Pancreas (tissue), 10 donors: ENCODE results near the gene EPC2. TPM values are rescaled to one million over a fixed set of nuclear protein-coding genes. Genes with fewer than 3 reads are reported as not detected.

ENCODE experiments used
- ATAC-seq, 4 donors: fragments of 200-7000 bp; cut with Tn5 transposase; one replicate each; pipeline versions ENCODE4 v1.8.0 to v1.9.1; 2020; ENCODE audit warnings: mild to moderate bottlenecking in 4 of 4, moderate library complexity in 4 of 4
- DNase-seq, 6 donors: peaks; one replicate each; pipeline ENCODE4 v3.0.0-alpha.2; 2020
- FAIRE-seq: peaks from 2 replicates; lab custom pipeline; 2012; peaks lifted over from hg19 to GRCh38; lab: Jason Lieb, UNC
- H3K27ac ChIP-seq, 4 donors: fragments of 200-600 bp; sonication (generic); 1 replicate in 3 of 4; 2 replicates in 1 of 4; pipeline versions ENCODE4 v1.5.0 to v1.8.0; 2020
- H3K27me3 ChIP-seq, 4 donors: fragments of 200-600 bp; one replicate each; pipeline ENCODE4 v1.8.0; 2021
- H3K36me3 ChIP-seq, 3 donors: fragments of 200-600 bp; sonication (generic) in 1 of 3; one replicate each; pipeline versions ENCODE4 v1.5.0 to v1.8.0; 2020 to 2021
- H3K4me1 ChIP-seq, 3 donors: fragments of 200-600 bp; one replicate each; pipeline ENCODE4 v1.8.0; 2021
- H3K4me3 ChIP-seq, 4 donors: fragments of 200-600 bp; sonication (generic) in 2 of 4; one replicate each; pipeline versions ENCODE4 v1.5.0 to v1.8.0; 2020 to 2021
- H3K9me3 ChIP-seq, 4 donors: fragments of 200-600 bp; one replicate each; pipeline ENCODE4 v1.8.0; 2021
- CTCF ChIP-seq, 4 donors: fragments of 200-600 bp; sonication (generic) in 3 of 4; IDR thresholded peaks; one replicate each; pipeline versions ENCODE4 v1.5.0 to v1.8.0; 2021; ENCODE audit warnings: antibody characterized with exemption in 4 of 4
- WGBS, 2 donors: extraction: QIAGEN DNeasy Blood & Tissue Kit; methylation state at CpG; one replicate each; pipeline ENCODE4 v1.1.7; 2013; 5-methylcytosine and 5-hydroxymethylcytosine counted together
- intact Hi-C, 3 donors: fragments of 100-400 bp; cut with DNase I; formaldehyde crosslinking; loops; one replicate each; pipeline versions ENCODE4 v1.11.1 to v1.14.2; 2022
- polyA plus RNA-seq, 2 donors: library from polyadenylated mRNA; stranded (reverse); fragments of 200-250 nt; gene quantifications; one replicate each; pipeline ENCODE4 v1.2.3, GENCODE V29; 2013
- total RNA-seq, 6 donors: library from RNA; stranded (reverse); fragmentation: NEBNext Ultra II Directional in 4 of 6; extraction: Animal tissue kit (Norgen Biotek cat#: 25700) in 4 of 6; gene quantifications; one replicate each; pipeline versions ENCODE4 v1.2.1 to v1.2.4, GENCODE V29; 2021 to 2023
- donor health status: healthy with polysubstance abuse.
- donor health status: DM: no; HTN: no; CAD: no; lungs with moderate emphysema.
- donor health status: DM: no; HTN: no; CAD: no.
- donor health status: control.
- donor health status: control.
- donor health status: Bipolar disorder and iron deficiency.
- donor health status: DM: yes; HTN: yes; CAD: no.
- donor health status: DM: no; HTN: no; CAD: no.
- donor health status: DM: no; HTN: no; CAD: no.
- donor health status: DM: yes; HTN: yes; CAD: no.

EPC2 gene
- total and polyA plus RNA-seq, 8 donors, result 3.1 to 17.7 (median 12.8) TPM

- DNase-seq (no peak), FAIRE-seq (no peak), ATAC-seq (no peak)
- intact Hi-C loops, result no loop called here
- no peak overlapping the region for H3K27ac ChIP-seq
- no peak for TF ChIP-seq CTCF (IDR thresholded peaks at IDR 0.05)
- no peaks in the 10 kb centered on the region for H3K36me3 ChIP-seq
- H3K4me1 ChIP-seq, result no peaks in the 10 kb centered on the region
- H3K27me3 ChIP-seq, result no peaks in the 10 kb centered on the region
- no peaks in the 10 kb centered on the region for H3K9me3 ChIP-seq
- no peak overlapping the region for H3K4me3 ChIP-seq
- 43 to 52% methylated on average over 2 of the region's 2 CpGs for WGBS, 2 donors
These were observed 150.0 kb downstream of the EPC2 start for GRCh38 chr2:148794558-148794957.

- DNase-seq, result no peak
- FAIRE-seq, result no peak
- H3K9me3 ChIP-seq, result no peaks in the 10 kb centered on the region
- TF ChIP-seq CTCF (IDR thresholded peaks at IDR 0.05), result no peak
- WGBS, 2 donors, result 36 to 57% methylated on average over 3 of the region's 3 CpGs
- H3K4me3 ChIP-seq, result no peak overlapping the region
- no peak for ATAC-seq
- intact Hi-C loops, result no loop called here
- no peaks in the 10 kb centered on the region for H3K36me3 ChIP-seq
- H3K27ac ChIP-seq, result no peak overlapping the region
- H3K4me1 ChIP-seq, result no peaks in the 10 kb centered on the region
- H3K27me3 ChIP-seq, result no peaks in the 10 kb centered on the region
These were observed 152.4 kb downstream of the EPC2 start for GRCh38 chr2:148796735-148797512.

GRCh38 chr2:148802448-148803220 lies 158.1 kb downstream of the EPC2 start:
- DNase-seq (no peak), ATAC-seq (no peak), FAIRE-seq (no peak)
- H3K27me3 ChIP-seq, result no peaks in the 10 kb centered on the region
- H3K4me3 ChIP-seq, result no peak overlapping the region
- no peaks in the 10 kb centered on the region for H3K9me3 ChIP-seq
- H3K4me1 ChIP-seq, result no peaks in the 10 kb centered on the region
- H3K27ac ChIP-seq, result no peak overlapping the region
- 32 to 40% methylated on average over 2 of the region's 2 CpGs for WGBS, 2 donors
- no peaks in the 10 kb centered on the region for H3K36me3 ChIP-seq
- TF ChIP-seq CTCF (IDR thresholded peaks at IDR 0.05), result no peak
- intact Hi-C loops, result no loop called here

GRCh38 chr2:148810081-148810480 lies 165.5 kb downstream of the EPC2 start:
- no peaks in the 10 kb centered on the region for H3K9me3 ChIP-seq
- no peaks in the 10 kb centered on the region for H3K27me3 ChIP-seq
- DNase-seq, result no peak
- intact Hi-C loops, result no loop called here
- FAIRE-seq, result no peak
- no peaks in the 10 kb centered on the region for H3K36me3 ChIP-seq
- WGBS, 2 donors, result 87 to 88% methylated on average over 5 of the region's 5 CpGs
- H3K27ac ChIP-seq, result no peak overlapping the region
- no peak for ATAC-seq
- no peak overlapping the region for H3K4me3 ChIP-seq
- H3K4me1 ChIP-seq, result peaks cover 0 to 4% (median 0%) of the 10 kb centered on the region in 3 donors
- no peak for TF ChIP-seq CTCF (IDR thresholded peaks at IDR 0.05)
